IMR-90 (cell line): ENCODE measurements around the gene SLC35F1. TPM values are rescaled to one million over a fixed set of nuclear protein-coding genes. Genes with fewer than 3 reads are reported as not detected.

Experiments used
- ATAC-seq: fragments of 200-7000 bp; cut with Tn5 transposase; 2 replicates; pipeline ENCODE4 v1.9.1; 2020; ENCODE audit warnings: low read depth, mild to moderate bottlenecking, moderate library complexity
- BruUV-seq: library from RNA; stranded (reverse); fragments of 400-500 nt; replicated peaks from 2 replicates; lab custom pipeline; 2021; lab: Mats Ljungman, UMichigan
- CTCF ChIA-PET: fragments of 300-600 bp; formaldehyde crosslinking; extraction: SDS; loops from one replicate; lab custom pipeline; 2021; ENCODE audit warnings: antibody characterized with exemption; lab: Yijun Ruan, JAX
- POLR2A ChIA-PET: fragments of 300-600 bp; sonication (Branson Sonifier 250); formaldehyde crosslinking; loops from one replicate; lab custom pipeline; 2022; ENCODE audit warnings: antibody characterized with exemption; ENCODE audit not compliant: unreplicated experiment; lab: Charles Lee
- DNase-seq: peaks from one replicate; pipeline ENCODE4 v3.0.0; 2013
- H2AFZ ChIP-seq: replicated peaks from 2 replicates; pipeline ENCODE3; 2013; ENCODE audit warnings: low read length, mild to moderate bottlenecking; ENCODE audit not compliant: poor library complexity
- H2AK5ac ChIP-seq: 2 replicates; pipeline ENCODE4 v1.6.1; 2013; ENCODE audit warnings: low read depth, low read length, inconsistent platforms
- H2AK9ac ChIP-seq: replicated peaks from 2 replicates; pipeline ENCODE3; 2013; ENCODE audit warnings: mild to moderate bottlenecking, low read depth, low read length, moderate library complexity; ENCODE audit not compliant: poor library complexity
- H2BK120ac ChIP-seq: 2 replicates; pipeline ENCODE4 v1.6.1; 2013; ENCODE audit warnings: low read depth, low read length, inconsistent platforms
- H2BK15ac ChIP-seq: 3 replicates; pipeline ENCODE4 v1.6.1; 2013; ENCODE audit warnings: low read depth, low read length, inconsistent platforms
- H2BK20ac ChIP-seq: 2 replicates; pipeline ENCODE4 v1.6.1; 2013; ENCODE audit warnings: low read depth, mild to moderate bottlenecking, inconsistent platforms, low read length, moderate library complexity
- H2BK5ac ChIP-seq: 2 replicates; pipeline ENCODE4 v1.6.1; 2013; ENCODE audit warnings: mild to moderate bottlenecking, low read depth, low read length, inconsistent platforms; ENCODE audit not compliant: poor library complexity, severe bottlenecking
- H3K14ac ChIP-seq: replicated peaks from 2 replicates; pipeline ENCODE4 v1.6.1; 2013; ENCODE audit warnings: low read depth, low read length, inconsistent platforms
- H3K18ac ChIP-seq: 2 replicates; pipeline ENCODE4 v1.6.1; 2013; ENCODE audit warnings: low read depth, low read length, control low read depth
- H3K23ac ChIP-seq: 2 replicates; pipeline ENCODE4 v1.6.1; 2013; ENCODE audit warnings: low read depth, low read length, inconsistent platforms
- H3K27ac ChIP-seq: 2 replicates; pipeline ENCODE4 v1.5.1; 2013; ENCODE audit warnings: mild to moderate bottlenecking, control low read depth, low read length; ENCODE audit not compliant: insufficient read depth
- H3K27me3 ChIP-seq: 2 replicates; pipeline ENCODE4 v1.6.1; 2013; ENCODE audit warnings: low read length; ENCODE audit not compliant: control insufficient read depth, insufficient read depth
- H3K36me3 ChIP-seq: 2 replicates; pipeline ENCODE4 v1.6.1; 2013; ENCODE audit warnings: low read length, mixed read lengths; ENCODE audit not compliant: control insufficient read depth, insufficient read depth
- H3K4ac ChIP-seq: 2 replicates; pipeline ENCODE4 v1.6.1; 2013; ENCODE audit warnings: low read depth, low read length, inconsistent platforms
- H3K4me1 ChIP-seq: 2 replicates; pipeline ENCODE4 v1.6.1; 2013; ENCODE audit warnings: low read length, mixed read lengths; ENCODE audit not compliant: control insufficient read depth, insufficient read depth
- H3K4me2 ChIP-seq: 2 replicates; pipeline ENCODE4 v1.6.1; 2013; ENCODE audit warnings: low read depth, mild to moderate bottlenecking, control low read depth, low read length, moderate library complexity
- H3K4me3 ChIP-seq: 2 replicates; pipeline ENCODE4 v1.5.1; 2013; ENCODE audit warnings: low read depth, mild to moderate bottlenecking, control low read depth, low read length, moderate library complexity; ENCODE audit not compliant: insufficient read depth
- H3K56ac ChIP-seq: 2 replicates; pipeline ENCODE4 v1.6.1; 2013; ENCODE audit warnings: low read length, inconsistent platforms; ENCODE audit not compliant: insufficient read depth; ENCODE audit errors: extremely low read depth
- H3K79me1 ChIP-seq, 2 experiments: 2 replicates each; pipeline ENCODE4 v1.6.1; 2013; ENCODE audit warnings: low read length in 2 of 2, inconsistent platforms in 1 of 2, low read depth in 1 of 2
- H3K9ac ChIP-seq: 2 replicates; pipeline ENCODE4 v1.6.1; 2013; ENCODE audit warnings: low read depth, low read length, control low read depth
- H3K9me1 ChIP-seq: 2 replicates; pipeline ENCODE4 v1.6.1; 2013; ENCODE audit warnings: low read length, inconsistent platforms; ENCODE audit not compliant: insufficient read depth
- H3K9me3 ChIP-seq: 2 replicates; pipeline ENCODE4 v1.6.1; 2013; ENCODE audit warnings: low read length; ENCODE audit not compliant: control insufficient read depth, insufficient read depth
- H4K20me1 ChIP-seq: 2 replicates; pipeline ENCODE4 v1.6.1; 2013; ENCODE audit warnings: low read length, inconsistent platforms; ENCODE audit not compliant: insufficient read depth
- H4K5ac ChIP-seq: 2 replicates; pipeline ENCODE4 v1.6.1; 2013; ENCODE audit warnings: mild to moderate bottlenecking, low read depth, low read length, control low read depth
- H4K8ac ChIP-seq, 2 experiments: 2 replicates each; pipeline ENCODE4 v1.6.1; 2013; ENCODE audit warnings: low read depth in 2 of 2, low read length in 2 of 2, control low read depth in 1 of 2, inconsistent platforms in 1 of 2
- H4K91ac ChIP-seq: 2 replicates; pipeline ENCODE4 v1.6.1; 2013; ENCODE audit warnings: low read depth, low read length, inconsistent platforms; ENCODE audit not compliant: insufficient read depth
- MAFK ChIP-seq: IDR thresholded peaks from 2 replicates; pipeline ENCODE4 v1.6.1; 2012; ENCODE audit warnings: low read depth, low read length, improper control_type of control experiment
- MAZ ChIP-seq: IDR thresholded peaks from 2 replicates; pipeline ENCODE4 v1.6.1; 2012; ENCODE audit warnings: low read depth, mild to moderate bottlenecking, low read length, improper control_type of control experiment, moderate library complexity, borderline replicate concordance
- MXI1 ChIP-seq: IDR thresholded peaks from 2 replicates; pipeline ENCODE4 v1.6.1; 2012; ENCODE audit warnings: low read depth, mild to moderate bottlenecking, low read length, moderate library complexity, borderline replicate concordance
- POLR2A ChIP-seq: IDR thresholded peaks from 2 replicates; pipeline ENCODE4 v1.6.1; 2012; ENCODE audit warnings: mild to moderate bottlenecking, low read depth, low read length
- RAD21 ChIP-seq: IDR thresholded peaks from 2 replicates; pipeline ENCODE4 v1.6.1; 2012; ENCODE audit warnings: low read length, improper control_type of control experiment
- RCOR1 ChIP-seq: IDR thresholded peaks from 2 replicates; pipeline ENCODE4 v1.6.1; 2012; ENCODE audit warnings: mild to moderate bottlenecking, low read length, improper control_type of control experiment; ENCODE audit not compliant: insufficient replicate concordance
- RFX5 ChIP-seq: IDR thresholded peaks from 2 replicates; pipeline ENCODE4 v1.8.0; 2012; ENCODE audit warnings: low read depth, mild to moderate bottlenecking, low read length, moderate library complexity
- USF2 ChIP-seq: fragments of 150-350 bp; IDR thresholded peaks from 2 replicates; pipeline ENCODE4 v1.6.1; 2017; ENCODE audit warnings: mild to moderate bottlenecking, antibody characterized with exemption, low read length, low read depth
- WGBS, 2 experiments: methylation state at CpG; one replicate each; pipeline versions ENCODE4 v1.1.5 to v1.1.7; 2013; ENCODE audit warnings: missing lambda C conversion rate in 2 of 2; ENCODE audit not compliant: insufficient read length in 1 of 2; ENCODE audit errors: extremely low coverage in 2 of 2; 5-methylcytosine and 5-hydroxymethylcytosine counted together
- dilution Hi-C: fragments of 300-500 bp; cut with HindIII; formaldehyde crosslinking; loops from one replicate; pipeline ENCODE4 v1.14.3; 2018; ENCODE audit warnings: low sequenced_read_pairs; ENCODE audit not compliant: unreplicated experiment
- in situ Hi-C: fragments of 300-500 bp; cut with MboI; formaldehyde crosslinking; loops from 3 replicates; pipeline ENCODE4 v1.14.3; 2019; ENCODE audit warnings: low sequenced_read_pairs, inconsistent platforms, mixed read lengths
- intact Hi-C: fragments of 100-400 bp; cut with micrococcal nuclease; formaldehyde crosslinking; loops from 2 replicates; pipeline ENCODE4 v1.10.0; 2022
- polyA plus RNA-seq, 3 experiments: library from polyadenylated mRNA; depleted of rRNA; stranded (reverse); fragments of >200 nt; gene quantifications; 2 replicates each; pipeline ENCODE4 v1.2.3, GENCODE V29; 2012; ENCODE audit warnings: low replicate concordance in 1 of 3
- total RNA-seq: library from RNA; depleted of rRNA; stranded (reverse); fragments of >200 nt; gene quantifications from 2 replicates; pipeline ENCODE4 v1.2.3, GENCODE V29; 2012

The SLC35F1 gene
- total and polyA plus RNA-seq, 2 of the 4 experiments (the other 2 are of a cell fraction), result not detected

GRCh38 chr6:118177720-118178119, 270.7 kb downstream of the SLC35F1 start:
- POLR2A ChIA-PET, result no interaction called here

More at GRCh38 chr6:118177720-118178119, 270.7 kb downstream of the SLC35F1 start:
- H3K4ac ChIP-seq, result no peak overlapping the region
- no peak overlapping the region for H2AK5ac ChIP-seq
- H4K91ac ChIP-seq, result no peak overlapping the region
- H3K18ac ChIP-seq, result no peak overlapping the region
- dilution Hi-C loops, result no loop called here
- no peak overlapping the region for H3K56ac ChIP-seq
- no peaks in the 10 kb centered on the region for H3K79me1 ChIP-seq
- H2BK15ac ChIP-seq, result no peak overlapping the region
- H2AK9ac ChIP-seq, result no peak overlapping the region
- H3K9me1 ChIP-seq, result no peaks in the 10 kb centered on the region
- no peak overlapping the region for H3K14ac ChIP-seq
- H3K23ac ChIP-seq, result no peak overlapping the region
- CTCF ChIA-PET, result no interaction called here
- no peaks in the 10 kb centered on the region for H4K20me1 ChIP-seq
- H4K8ac ChIP-seq, result no peak overlapping the region
- ATAC-seq, result no peak
- intact Hi-C loops, result no loop called here
- BruUV-seq, result no TSS peak
- H3K36me3 ChIP-seq, result no peaks in the 10 kb centered on the region
- no peaks in the 10 kb centered on the region for H3K9me3 ChIP-seq
- no peak for DNase-seq
- H2BK120ac ChIP-seq, result no peak overlapping the region
- no peak overlapping the region for H2BK5ac ChIP-seq
- H2AFZ ChIP-seq, result no peak overlapping the region
- H3K4me1 ChIP-seq, result no peaks in the 10 kb centered on the region
- TF ChIP-seq POLR2A (no peak), MXI1 (no peak), RFX5 (no peak), USF2 (no peak), RAD21 (no peak), RCOR1 (no peak), MAZ (no peak), MAFK (no peak)
- H3K4me3 ChIP-seq, result no peak overlapping the region
- no peak overlapping the region for H3K4me2 ChIP-seq
- no peaks in the 10 kb centered on the region for H3K27me3 ChIP-seq
- in situ Hi-C loops, result no loop called here
- no peak overlapping the region for H2BK20ac ChIP-seq
- no peak overlapping the region for H3K27ac ChIP-seq
- WGBS, 2 experiments, result no CpG with 5 or more reads among the region's 3 CpGs
- H4K5ac ChIP-seq, result no peak overlapping the region
- no peak overlapping the region for H3K9ac ChIP-seq
